Ramos (cell line): Measurements from ENCODE around the gene YIPF1.

Experiments used
- in situ Hi-C: fragments of 300-500 bp; cut with MboI; formaldehyde crosslinking; loops from one replicate; pipeline ENCODE4 v1.14.3; 2022; ENCODE audit warnings: low sequenced_read_pairs; ENCODE audit not compliant: unreplicated experiment

YIPF1 gene

DNA sequence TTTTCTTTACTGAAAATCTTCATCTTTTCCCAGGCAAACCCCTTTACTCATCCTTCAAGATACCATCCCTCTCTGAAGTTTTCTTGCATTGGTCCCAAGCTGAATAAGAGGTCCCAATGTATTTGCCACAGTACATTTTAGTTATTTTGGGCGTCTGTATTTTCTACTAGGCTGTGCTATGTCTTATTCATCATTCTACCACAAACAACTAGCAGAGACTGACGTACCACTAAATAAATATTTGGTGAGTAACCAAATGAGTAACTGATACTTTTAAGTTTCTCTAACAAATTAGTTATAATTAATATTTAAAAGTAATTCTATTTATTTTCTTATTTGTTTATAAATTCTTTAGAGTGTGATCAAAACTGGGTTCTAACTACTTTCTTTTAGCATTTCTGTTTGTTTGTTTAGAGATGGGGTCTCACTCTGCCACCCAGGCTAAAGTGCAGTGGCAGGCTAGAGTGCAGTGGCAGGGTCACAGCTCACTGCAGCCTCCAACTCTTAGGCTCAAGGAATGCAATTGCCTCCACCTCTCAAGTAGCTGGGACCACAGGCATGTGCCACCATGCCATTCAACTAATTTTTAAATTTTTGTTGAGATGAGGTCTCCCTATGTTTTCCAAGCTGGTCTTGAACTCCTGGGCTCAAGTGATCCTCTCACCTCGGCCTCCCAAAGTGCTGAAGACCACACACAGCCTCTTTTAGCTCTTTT lies 84.6 kb downstream of the YIPF1 start:
- in situ Hi-C loops, result no loop called here

DNA sequence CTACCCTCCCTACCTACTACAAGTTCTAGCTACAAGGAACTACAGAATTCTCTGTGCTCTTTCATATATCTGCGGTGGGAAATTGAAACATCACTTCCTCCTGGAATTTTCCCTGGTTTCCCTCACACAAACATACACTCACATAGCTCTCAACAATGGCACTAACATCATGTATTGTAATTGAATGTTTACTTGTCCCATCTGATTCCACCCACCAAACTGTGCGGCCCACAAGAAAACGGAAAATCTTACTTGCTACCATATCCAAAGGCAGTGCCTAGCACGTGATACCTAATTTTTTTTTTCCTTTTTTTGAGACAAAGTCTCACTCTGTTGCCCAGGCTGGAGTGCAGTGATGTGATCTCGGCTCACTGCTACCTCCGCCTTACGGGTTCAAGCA lies 85.4 kb downstream of the YIPF1 start:
- in situ Hi-C loops, result no loop called here
